Measurements from ENCODE around the gene CFAP298. TPM values are rescaled to one million over a fixed set of nuclear protein-coding genes. Genes with fewer than 3 reads are reported as not detected.

CFAP298 gene
- total RNA-seq, 1 experiment from 2014 or later = 28.9 TPM

GRCh38 chr21:32605469-32605868 is 6.7 kb downstream of the CFAP298 start:
- Mint-ChIP-seq H3K9me3 (ENCODE audit: low read depth, unreplicated experiment) (no peaks in the 10 kb centered on the region), H3K4me1 (ENCODE audit: low read depth, unreplicated experiment) (no peaks in the 10 kb centered on the region), H3K27ac (ENCODE audit: unreplicated experiment) (no peak overlapping the region), H3K27me3 (ENCODE audit: unreplicated experiment) (no peaks in the 10 kb centered on the region), H3K36me3 (ENCODE audit: insufficient read depth, unreplicated experiment) (peaks cover 21% of the 10 kb centered on the region), H3K4me3 (ENCODE audit: low read depth, unreplicated experiment) (no peak overlapping the region)
- no peak for DNase-seq
- no peak for TF ChIP-seq CTCF (IDR thresholded peaks at IDR 0.05; ENCODE audit: unreplicated experiment)
- BruUV-seq (replicated peaks) = no TSS peak
- intact Hi-C loops (cut with micrococcal nuclease; ENCODE audit: unreplicated experiment) = no loop called here
- CTCF ChIA-PET = interaction anchor here (0.6 kb wide), 1 partner anchor 498 kb away, joined by 3 read pairs; no protein-coding TSS in a partner anchor

- H3K27ac Mint-ChIP-seq (ENCODE audit: unreplicated experiment) = peak overlapping the region; percentile 2
- no TSS peak for BruUV-seq (replicated peaks)
- intact Hi-C loops (cut with micrococcal nuclease; ENCODE audit: unreplicated experiment) = no loop called here
- H3K9me3 Mint-ChIP-seq (ENCODE audit: low read depth, unreplicated experiment) = no peaks in the 10 kb centered on the region
- DNase-seq = no peak
- CTCF ChIA-PET = no interaction called here
- H3K36me3 Mint-ChIP-seq (ENCODE audit: insufficient read depth, unreplicated experiment) = peaks cover 14% of the 10 kb centered on the region
- H3K4me1 Mint-ChIP-seq (ENCODE audit: low read depth, unreplicated experiment) = no peaks in the 10 kb centered on the region
- H3K4me3 Mint-ChIP-seq (ENCODE audit: low read depth, unreplicated experiment) = no peak overlapping the region
- H3K27me3 Mint-ChIP-seq (ENCODE audit: unreplicated experiment) = no peaks in the 10 kb centered on the region
- TF ChIP-seq CTCF (IDR thresholded peaks at IDR 0.05; ENCODE audit: unreplicated experiment) = no peak
Observed at GRCh38 chr21:32604464-32604863, 7.7 kb downstream of the CFAP298 start.

GRCh38 chr21:32603131-32603530 is 9.0 kb downstream of the CFAP298 start:
- no peak for TF ChIP-seq CTCF (IDR thresholded peaks at IDR 0.05; ENCODE audit: unreplicated experiment)
- CTCF ChIA-PET = no interaction called here
- Mint-ChIP-seq H3K4me1 (ENCODE audit: low read depth, unreplicated experiment) (no peaks in the 10 kb centered on the region), H3K4me3 (ENCODE audit: low read depth, unreplicated experiment) (no peak overlapping the region), H3K36me3 (ENCODE audit: insufficient read depth, unreplicated experiment) (peaks cover 13% of the 10 kb centered on the region), H3K27me3 (ENCODE audit: unreplicated experiment) (no peaks in the 10 kb centered on the region), H3K27ac (ENCODE audit: unreplicated experiment) (no peak overlapping the region), H3K9me3 (ENCODE audit: low read depth, unreplicated experiment) (no peaks in the 10 kb centered on the region)
- intact Hi-C loops (cut with micrococcal nuclease; ENCODE audit: unreplicated experiment) = no loop called here
- DNase-seq = no peak
- no TSS peak for BruUV-seq (replicated peaks)

GRCh38 chr21:32602099-32602498 is 10.1 kb downstream of the CFAP298 start:
- Mint-ChIP-seq H3K4me3 (ENCODE audit: low read depth, unreplicated experiment) (no peak overlapping the region), H3K4me1 (ENCODE audit: low read depth, unreplicated experiment) (no peaks in the 10 kb centered on the region), H3K27me3 (ENCODE audit: unreplicated experiment) (no peaks in the 10 kb centered on the region), H3K9me3 (ENCODE audit: low read depth, unreplicated experiment) (no peaks in the 10 kb centered on the region), H3K27ac (ENCODE audit: unreplicated experiment) (no peak overlapping the region), H3K36me3 (ENCODE audit: insufficient read depth, unreplicated experiment) (peaks cover 7% of the 10 kb centered on the region)
- TF ChIP-seq CTCF (IDR thresholded peaks at IDR 0.05; ENCODE audit: unreplicated experiment) = no peak
- no TSS peak for BruUV-seq (replicated peaks)
- intact Hi-C loops (cut with micrococcal nuclease; ENCODE audit: unreplicated experiment) = no loop called here
- CTCF ChIA-PET = no interaction called here
- no peak for DNase-seq
